B cell (primary cell): ENCODE data around the gene SEMA4C. TPM values are rescaled to one million over a fixed set of nuclear protein-coding genes. Genes with fewer than 3 reads are reported as not detected.

Experiments used
- ATAC-seq: fragments of 200-7000 bp; cut with Tn5 transposase; one replicate; pipeline ENCODE4 v1.10.0; 2021; ENCODE audit warnings: low read depth, mild to moderate bottlenecking, moderate number of reproducible peaks, moderate library complexity
- CTCF ChIA-PET: fragments of 350-600 bp; sonication (Branson Sonifier 250); formaldehyde crosslinking; loops from one replicate; lab custom pipeline; 2021; ENCODE audit warnings: antibody characterized with exemption, inconsistent platforms; lab: Charles Lee
- POLR2A ChIA-PET: fragments of 350-600 bp; sonication (Branson Sonifier 250); formaldehyde crosslinking; loops from one replicate; lab custom pipeline; 2021; ENCODE audit warnings: antibody characterized with exemption; lab: Charles Lee
- DNase-seq: peaks from one replicate; pipeline ENCODE4 v3.0.0; 2013
- H2AFZ ChIP-seq: 2 replicates; pipeline ENCODE4 v1.6.1; 2012; ENCODE audit warnings: mild to moderate bottlenecking, low read depth, low read length; ENCODE audit not compliant: insufficient read depth, poor library complexity, severe bottlenecking
- H3K27ac ChIP-seq, 2 donors: 1 replicate in 1 of 2; 2 replicates in 1 of 2; pipeline ENCODE4 v1.5.1; 2012 to 2013; ENCODE audit warnings: low read length in 2 of 2, mild to moderate bottlenecking in 2 of 2, moderate library complexity in 1 of 2
- H3K27me3 ChIP-seq, 4 experiments: fragments of 200-600 bp in 1 of 4; sonication (generic) in 1 of 4; replicated peaks in 1 of 4; 1 replicate in 2 of 4; 2 replicates in 2 of 4; pipeline versions ENCODE4 v1.6.1 to v1.7.0; 2013 to 2016; ENCODE audit warnings: low read length in 3 of 4, mild to moderate bottlenecking in 2 of 4, mixed read lengths in 1 of 4, moderate library complexity in 1 of 4; ENCODE audit not compliant: insufficient read depth in 4 of 4, control insufficient read depth in 3 of 4; ENCODE audit errors: control extremely low read depth in 1 of 4
- H3K36me3 ChIP-seq, 2 experiments: replicated peaks in 1 of 2; 1 replicate in 1 of 2; 2 replicates in 1 of 2; pipeline versions ENCODE4 v1.6.1 to v1.7.1; 2013; ENCODE audit warnings: low read length in 1 of 2; ENCODE audit not compliant: insufficient read depth in 2 of 2, control insufficient read depth in 1 of 2; ENCODE audit errors: control extremely low read depth in 1 of 2, extremely low read depth in 1 of 2
- H3K4me1 ChIP-seq, 2 donors: fragments of 200-600 bp in 1 of 2; sonication (generic) in 1 of 2; 1 replicate in 1 of 2; 2 replicates in 1 of 2; pipeline versions ENCODE4 v1.5.1 to v1.6.1; 2013 to 2017; ENCODE audit warnings: low read length in 2 of 2; ENCODE audit not compliant: control insufficient read depth in 2 of 2, insufficient read depth in 2 of 2
- H3K4me2 ChIP-seq: replicated peaks from 2 replicates; pipeline ENCODE3; 2012; ENCODE audit warnings: mild to moderate bottlenecking, low read depth, low read length; ENCODE audit not compliant: poor library complexity, severe bottlenecking
- H3K4me3 ChIP-seq, 5 experiments: fragments of 200-600 bp in 1 of 5; sonication (generic) in 1 of 5; 1 replicate in 3 of 5; 2 replicates in 2 of 5; pipeline versions ENCODE4 v1.5.1 to v1.7.0; 2011 to 2016; ENCODE audit warnings: low read length in 4 of 5, mild to moderate bottlenecking in 4 of 5, low read depth in 2 of 5, control low read depth in 1 of 5, moderate library complexity in 1 of 5; ENCODE audit not compliant: insufficient read depth in 1 of 5; ENCODE audit errors: control extremely low read depth in 1 of 5, extremely low read depth in 1 of 5
- H3K79me2 ChIP-seq: fragments of 200-600 bp; sonication (generic); one replicate; pipeline ENCODE4 v1.6.0; 2016; ENCODE audit warnings: low read length; ENCODE audit not compliant: control insufficient read depth, insufficient read depth
- H3K9ac ChIP-seq: fragments of 200-600 bp; sonication (generic); 2 replicates; pipeline ENCODE4 v1.6.1; 2017; ENCODE audit warnings: mild to moderate bottlenecking, low read length, moderate library complexity
- H3K9me3 ChIP-seq, 3 donors: one replicate each; pipeline versions ENCODE4 v1.6.1 to v1.7.1; 2013; ENCODE audit warnings: low read length in 2 of 3; ENCODE audit not compliant: control insufficient read depth in 2 of 3, insufficient read depth in 1 of 3; ENCODE audit errors: control extremely low read depth in 1 of 3
- H4K20me1 ChIP-seq: 2 replicates; pipeline ENCODE4 v1.6.0; 2012; ENCODE audit warnings: mild to moderate bottlenecking, low read length; ENCODE audit not compliant: insufficient read depth, control insufficient read depth, poor library complexity, severe bottlenecking
- H3K27ac Mint-ChIP-seq: one replicate; pipeline ENCODE4 v1.8.0; 2021; ENCODE audit warnings: mixed read lengths
- H3K27me3 Mint-ChIP-seq: one replicate; pipeline ENCODE4 v1.8.0; 2021; ENCODE audit warnings: mixed read lengths
- H3K4me1 Mint-ChIP-seq: one replicate; pipeline ENCODE4 v1.8.0; 2021; ENCODE audit warnings: mixed read lengths
- H3K4me3 Mint-ChIP-seq: one replicate; pipeline ENCODE4 v1.8.0; 2021; ENCODE audit warnings: mixed read lengths
- H3K9me3 Mint-ChIP-seq: one replicate; pipeline ENCODE4 v1.8.0; 2022; ENCODE audit warnings: mixed read lengths; ENCODE audit not compliant: insufficient read depth
- CTCF ChIP-seq: fragments of 200-600 bp; IDR thresholded peaks from one replicate; pipeline ENCODE4 v1.8.0; 2022; ENCODE audit warnings: antibody characterized with exemption, mild to moderate bottlenecking
- EZH2 ChIP-seq: IDR thresholded peaks from 2 replicates; pipeline ENCODE4 v1.6.1; 2012; ENCODE audit warnings: borderline replicate concordance, low read depth, mild to moderate bottlenecking, moderate library complexity, low read length; ENCODE audit not compliant: insufficient read depth, poor library complexity, severe bottlenecking
- WGBS: methylation state at CpG from one replicate; pipeline ENCODE4 v1.1.5; 2013; ENCODE audit warnings: missing lambda C conversion rate; ENCODE audit not compliant: insufficient coverage; 5-methylcytosine and 5-hydroxymethylcytosine counted together
- intact Hi-C: fragments of 100-400 bp; cut with micrococcal nuclease; formaldehyde crosslinking; loops from one replicate; pipeline ENCODE4 v1.10.0; 2022
- polyA plus RNA-seq: library from polyadenylated mRNA; depleted of rRNA; stranded (reverse); fragments of >200 nt; gene quantifications from 2 replicates; pipeline ENCODE4 v1.2.3, GENCODE V29; 2012
- total RNA-seq, 2 donors: library from RNA; stranded (reverse); fragments of 120-200 nt in 1 of 2; gene quantifications; 1 replicate in 1 of 2; 2 replicates in 1 of 2; pipeline versions ENCODE4 v1.2.3 to v1.2.4, GENCODE V29; 2013 to 2022

The SEMA4C gene
- total and polyA plus RNA-seq, 2 donors (not counting 1 experiment from before 2014, with no cell fraction given) = 0.28 to 0.94 TPM

GRCh38 chr2:96819128-96819875 lies 50.6 kb downstream of the SEMA4C start:
- no peak overlapping the region for H2AFZ ChIP-seq
- Mint-ChIP-seq H3K4me1 (peaks cover 61% of the 10 kb centered on the region), H3K9me3 (no peaks in the 10 kb centered on the region), H3K27ac (peak overlapping the region; percentile 6), H3K27me3 (no peaks in the 10 kb centered on the region), H3K4me3 (peak overlapping the region; percentile 84)
- H3K4me2 ChIP-seq = peak overlapping the region; percentile 47
- TF ChIP-seq CTCF = no peak
- TF ChIP-seq EZH2 = no peak
- WGBS = 83% methylated on average over 10 of the region's 10 CpGs
- no peak overlapping the region for H3K9ac ChIP-seq
- H3K27me3 ChIP-seq = no peaks in the 10 kb centered on the region
- DNase-seq (no peak), ATAC-seq (no peak)
- peaks cover 66% of the 10 kb centered on the region for H3K79me2 ChIP-seq
- ChIA-PET POLR2A (interaction anchor here (0.6 kb wide), 2 partner anchors 10 to 25 kb away, joined by 4 read pairs; no protein-coding TSS in a partner anchor), CTCF (interaction anchor here (0.8 to 1.4 kb wide), 3 partner anchors 17 to 56 kb away, joined by 3 to 4 read pairs (median 3); no protein-coding TSS in a partner anchor)
- H3K36me3 ChIP-seq = peaks cover 0 to 29% of the 10 kb centered on the region in 2 experiments
- intact Hi-C loops = loop anchor here (5.0 kb wide), 2 partner anchors 282 to 482 kb away; partner anchors contain the start of genes ARID5A and NCAPH
- H4K20me1 ChIP-seq = peaks cover 70% of the 10 kb centered on the region
- H3K27ac ChIP-seq = no peak overlapping the region
- no peaks in the 10 kb centered on the region for H3K9me3 ChIP-seq
- H3K4me3 ChIP-seq = no peak overlapping the region
- H3K4me1 ChIP-seq = peaks cover 34 to 37% of the 10 kb centered on the region in 2 donors

DNA sequence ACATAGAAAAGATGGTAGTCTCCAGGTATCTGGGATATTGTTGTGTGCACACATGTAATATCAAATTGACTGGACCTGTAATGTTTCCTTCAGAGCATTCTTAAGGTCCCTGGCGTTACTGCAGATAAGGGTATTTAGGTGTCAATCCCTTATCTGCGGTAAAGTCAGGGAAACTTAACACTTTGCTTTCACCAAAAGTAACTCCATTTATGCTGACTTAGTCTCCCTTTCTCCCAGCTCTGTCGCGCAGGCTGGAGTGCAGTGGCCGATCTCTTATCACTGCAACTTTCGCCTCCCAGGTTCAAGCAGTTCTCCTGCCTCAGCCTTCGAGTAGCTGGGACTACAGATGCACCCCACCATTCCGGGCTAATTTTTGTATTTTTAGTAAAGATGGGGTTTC lies 52.0 kb downstream of the SEMA4C start:
- H3K36me3 ChIP-seq = peaks cover 0 to 17% of the 10 kb centered on the region in 2 experiments
- no peak overlapping the region for H3K27ac ChIP-seq
- no peak overlapping the region for H2AFZ ChIP-seq
- H4K20me1 ChIP-seq = peaks cover 57% of the 10 kb centered on the region
- H3K4me1 ChIP-seq = peaks cover 34 to 37% of the 10 kb centered on the region in 2 donors
- H3K4me3 ChIP-seq = peak overlapping the region in 2 of 5 experiments; percentile 31 to 95
- Mint-ChIP-seq H3K4me1 (peaks cover 64% of the 10 kb centered on the region), H3K27ac (peak overlapping the region; percentile 70), H3K4me3 (peak overlapping the region; percentile 84), H3K27me3 (no peaks in the 10 kb centered on the region), H3K9me3 (no peaks in the 10 kb centered on the region)
- ChIA-PET POLR2A (interaction anchor here (0.6 to 0.7 kb wide), 2 partner anchors 11 to 34 kb away, joined by 3 read pairs; no protein-coding TSS in a partner anchor), CTCF (interaction anchor here (1.0 to 3.8 kb wide), 3 partner anchors 40 to 55 kb away, joined by 3 to 29 read pairs (median 4); partner anchors contain the start of gene ANKRD39)
- no peak for ATAC-seq
- no peaks in the 10 kb centered on the region for H3K9me3 ChIP-seq
- H3K79me2 ChIP-seq = peaks cover 57% of the 10 kb centered on the region
- H3K9ac ChIP-seq = peak overlapping the region; percentile 61
- H3K27me3 ChIP-seq = no peaks in the 10 kb centered on the region
- H3K4me2 ChIP-seq = peak overlapping the region; percentile 87
- intact Hi-C loops = loop anchor here (2.0 to 5.0 kb wide), 3 partner anchors 77 to 481 kb away; partner anchors contain the start of genes ARID5A, LMAN2L and NCAPH
- 100% methylated on average over 4 of the region's 8 CpGs for WGBS
- DNase-seq = no peak
- TF ChIP-seq EZH2 (no peak), CTCF (no peak)
